Measurements from ENCODE around the gene HOMER2. TPM values are rescaled to one million over a fixed set of nuclear protein-coding genes. Genes with fewer than 3 reads are reported as not detected.
"Not testable (repeated sequence)": the region's sequence is repeated elsewhere in the genome, so short reads cannot be mapped to it uniquely, and the experiment has no call there.

The HOMER2 gene
- total RNA-seq, 1 experiment from 2014 or later = 28.6 TPM

GRCh38 chr15:82900511-82901060 lies 51.9 kb downstream of the HOMER2 start:
- DNase-seq (ENCODE audit: low read depth) = no peak

- no peak for DNase-seq (ENCODE audit: low read depth)
These were observed 53.6 kb downstream of the HOMER2 start for GRCh38 chr15:82898961-82899360.

- DNase-seq (ENCODE audit: low read depth) = no peak
These were observed 56.5 kb downstream of the HOMER2 start for GRCh38 chr15:82895983-82896382.

- DNase-seq (ENCODE audit: low read depth) = no peak
These were observed 57.5 kb downstream of the HOMER2 start for GRCh38 chr15:82894971-82895520.

- DNase-seq (ENCODE audit: low read depth) = not testable (repeated sequence)
These were observed 59.0 kb downstream of the HOMER2 start for GRCh38 chr15:82893473-82893872.

- DNase-seq (ENCODE audit: low read depth) = no peak
These were observed 59.9 kb downstream of the HOMER2 start for GRCh38 chr15:82892573-82892972.

- DNase-seq (ENCODE audit: low read depth) = no peak
These were observed 61.5 kb downstream of the HOMER2 start for GRCh38 chr15:82890995-82891390.

- DNase-seq (ENCODE audit: low read depth) = no peak
These were observed 62.1 kb downstream of the HOMER2 start for GRCh38 chr15:82890338-82890994.

GRCh38 chr15:82882273-82882928 lies 70.1 kb downstream of the HOMER2 start:
- no peak for DNase-seq (ENCODE audit: low read depth)

GRCh38 chr15:82881747-82882146 lies 70.8 kb downstream of the HOMER2 start:
- no peak for DNase-seq (ENCODE audit: low read depth)

- DNase-seq (ENCODE audit: low read depth) = no peak
These were observed 71.8 kb downstream of the HOMER2 start for GRCh38 chr15:82880704-82881103.

GRCh38 chr15:82878325-82878724 lies 74.2 kb downstream of the HOMER2 start:
- no peak for DNase-seq (ENCODE audit: low read depth)

- no peak for DNase-seq (ENCODE audit: low read depth)
These were observed 74.7 kb downstream of the HOMER2 start for GRCh38 chr15:82877825-82878224.

GRCh38 chr15:82875411-82876003 lies 77.0 kb downstream of the HOMER2 start:
- DNase-seq (ENCODE audit: low read depth) = peak; percentile 81

GRCh38 chr15:82874961-82875360 lies 77.6 kb downstream of the HOMER2 start:
- no peak for DNase-seq (ENCODE audit: low read depth)

GRCh38 chr15:82874267-82874666 lies 78.3 kb downstream of the HOMER2 start:
- DNase-seq (ENCODE audit: low read depth) = no peak

- no peak for DNase-seq (ENCODE audit: low read depth)
These were observed 79.4 kb downstream of the HOMER2 start for GRCh38 chr15:82873000-82873680.

GRCh38 chr15:82871832-82872484 lies 80.6 kb downstream of the HOMER2 start:
- DNase-seq (ENCODE audit: low read depth) = no peak

- no peak for DNase-seq (ENCODE audit: low read depth)
These were observed 81.2 kb downstream of the HOMER2 start for GRCh38 chr15:82871358-82871757.

GRCh38 chr15:82870727-82871320 lies 81.7 kb downstream of the HOMER2 start:
- no peak for DNase-seq (ENCODE audit: low read depth)

GRCh38 chr15:82865981-82866380 lies 86.5 kb downstream of the HOMER2 start:
- not testable (repeated sequence) for DNase-seq (ENCODE audit: low read depth)
